Measurements from ENCODE around the gene TMPRSS6. TPM values are rescaled to one million over a fixed set of nuclear protein-coding genes. Genes with fewer than 3 reads are reported as not detected.

Gene TMPRSS6
- total and polyA plus RNA-seq, 2 donors (not counting 1 experiment from before 2014, with no cell fraction given): not detected

DNA sequence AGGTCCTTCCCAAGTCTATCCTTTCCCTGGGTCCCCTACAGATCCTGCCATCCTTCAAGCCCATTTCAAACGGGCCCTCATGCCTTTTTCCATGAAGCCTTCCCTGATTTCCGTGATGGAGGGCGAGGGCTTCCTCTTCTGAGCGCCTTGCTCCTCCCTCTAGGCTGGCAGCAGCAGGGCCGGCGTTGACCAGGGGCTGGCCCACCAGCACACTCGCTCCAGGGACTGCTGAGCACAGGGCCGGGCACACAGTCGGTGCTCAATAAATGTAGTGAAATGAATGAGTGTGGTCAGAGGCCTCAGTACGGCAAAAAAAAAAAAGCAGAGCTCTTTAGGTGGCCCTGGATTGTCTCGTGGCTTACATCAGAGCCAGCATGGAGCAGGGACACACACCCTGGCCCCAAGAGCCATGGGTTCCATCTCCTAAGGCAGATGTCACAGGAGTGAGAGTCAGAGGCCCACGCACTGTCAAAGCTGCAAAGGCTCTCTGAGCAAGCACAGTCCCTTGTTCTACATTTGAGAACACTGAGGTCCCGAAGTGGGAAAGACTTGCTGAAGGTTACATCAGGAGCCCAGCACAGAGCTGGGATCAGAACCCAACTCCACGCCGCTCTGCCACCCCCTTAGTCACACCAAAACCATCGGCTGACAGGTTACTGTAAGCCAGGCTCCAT, 37.1 kb upstream of the TMPRSS6 start:
- Histone ChIP-seq H4K20me1 (ENCODE audit: control insufficient read depth, extremely low read depth, insufficient read depth, low read length) (no peaks in the 10 kb centered on the region), H2AFZ (ENCODE audit: low read length) (no peak overlapping the region), H3K4me3 (replicated peaks in 1 of 4; ENCODE audit: control extremely low read depth in 1 of 4, insufficient read depth in 1 of 4, low read depth in 3 of 4, low read length in 4 of 4) (no peak overlapping the region), H3K79me2 (ENCODE audit: control insufficient read depth, insufficient read depth, low read length) (no peaks in the 10 kb centered on the region), H3K9me3 (ENCODE audit: control insufficient read depth, insufficient read depth, low read depth, low read length) (no peaks in the 10 kb centered on the region), H3K4me1 (ENCODE audit: control insufficient read depth, extremely low read depth, insufficient read depth, low read length) (no peaks in the 10 kb centered on the region), H3K9ac (ENCODE audit: insufficient read depth, low read length) (no peak overlapping the region), H3K36me3 (ENCODE audit: control insufficient read depth, insufficient read depth, low read length) (no peaks in the 10 kb centered on the region), H3K27ac (ENCODE audit: insufficient read depth, low read length) (no peak overlapping the region), H3K4me2 (ENCODE audit: extremely low read depth, insufficient read depth, low read length) (no peak overlapping the region), H3K27me3 (ENCODE audit: control insufficient read depth, insufficient read depth, low read length) (peaks cover 6% of the 10 kb centered on the region)
- no peak for TF ChIP-seq EZH2 (IDR thresholded peaks at IDR 0.05; ENCODE audit: low read length, missing control alignments)
- TF ChIP-seq CTCF (conservative IDR thresholded peaks at IDR 0.05 in 1 of 2, IDR thresholded peaks at IDR 0.05 in 1 of 2; ENCODE audit: low read depth in 1 of 2, low read length in 2 of 2): no peak
- no peak for DNase-seq (ENCODE audit: low read depth in 2 of 2)

GRCh38 chr22:37146051-37146385, 36.5 kb upstream of the TMPRSS6 start:
- H3K4me1 ChIP-seq (ENCODE audit: control insufficient read depth, extremely low read depth, insufficient read depth, low read length): no peaks in the 10 kb centered on the region
- H3K4me3 ChIP-seq (replicated peaks in 1 of 4; ENCODE audit: control extremely low read depth in 1 of 4, insufficient read depth in 1 of 4, low read depth in 3 of 4, low read length in 4 of 4): no peak overlapping the region
- no peak overlapping the region for H3K9ac ChIP-seq (ENCODE audit: insufficient read depth, low read length)
- H3K79me2 ChIP-seq (ENCODE audit: control insufficient read depth, insufficient read depth, low read length): no peaks in the 10 kb centered on the region
- H3K9me3 ChIP-seq (ENCODE audit: control insufficient read depth, insufficient read depth, low read depth, low read length): no peaks in the 10 kb centered on the region
- DNase-seq (ENCODE audit: low read depth in 2 of 2): no peak
- no peaks in the 10 kb centered on the region for H3K36me3 ChIP-seq (ENCODE audit: control insufficient read depth, insufficient read depth, low read length)
- H4K20me1 ChIP-seq (ENCODE audit: control insufficient read depth, extremely low read depth, insufficient read depth, low read length): no peaks in the 10 kb centered on the region
- H3K4me2 ChIP-seq (ENCODE audit: extremely low read depth, insufficient read depth, low read length): no peak overlapping the region
- H3K27me3 ChIP-seq (ENCODE audit: control insufficient read depth, insufficient read depth, low read length): peaks cover 6% of the 10 kb centered on the region
- no peak overlapping the region for H3K27ac ChIP-seq (ENCODE audit: insufficient read depth, low read length)
- H2AFZ ChIP-seq (ENCODE audit: low read length): no peak overlapping the region
- TF ChIP-seq CTCF (conservative IDR thresholded peaks at IDR 0.05 in 1 of 2, IDR thresholded peaks at IDR 0.05 in 1 of 2; ENCODE audit: low read depth in 1 of 2, low read length in 2 of 2) (no peak), EZH2 (IDR thresholded peaks at IDR 0.05; ENCODE audit: low read length, missing control alignments) (no peak)

- H3K4me1 ChIP-seq (ENCODE audit: control insufficient read depth, extremely low read depth, insufficient read depth, low read length): no peaks in the 10 kb centered on the region
- no peaks in the 10 kb centered on the region for H3K79me2 ChIP-seq (ENCODE audit: control insufficient read depth, insufficient read depth, low read length)
- no peak overlapping the region for H3K9ac ChIP-seq (ENCODE audit: insufficient read depth, low read length)
- no peaks in the 10 kb centered on the region for H3K9me3 ChIP-seq (ENCODE audit: control insufficient read depth, insufficient read depth, low read depth, low read length)
- peaks cover 6% of the 10 kb centered on the region for H3K27me3 ChIP-seq (ENCODE audit: control insufficient read depth, insufficient read depth, low read length)
- H3K27ac ChIP-seq (ENCODE audit: insufficient read depth, low read length): no peak overlapping the region
- no peak overlapping the region for H3K4me3 ChIP-seq (replicated peaks in 1 of 4; ENCODE audit: control extremely low read depth in 1 of 4, insufficient read depth in 1 of 4, low read depth in 3 of 4, low read length in 4 of 4)
- no peak for DNase-seq (ENCODE audit: low read depth in 2 of 2)
- H3K4me2 ChIP-seq (ENCODE audit: extremely low read depth, insufficient read depth, low read length): no peak overlapping the region
- H4K20me1 ChIP-seq (ENCODE audit: control insufficient read depth, extremely low read depth, insufficient read depth, low read length): no peaks in the 10 kb centered on the region
- TF ChIP-seq EZH2 (IDR thresholded peaks at IDR 0.05; ENCODE audit: low read length, missing control alignments): no peak
- TF ChIP-seq CTCF (conservative IDR thresholded peaks at IDR 0.05 in 1 of 2, IDR thresholded peaks at IDR 0.05 in 1 of 2; ENCODE audit: low read depth in 1 of 2, low read length in 2 of 2): no peak
- no peak overlapping the region for H2AFZ ChIP-seq (ENCODE audit: low read length)
- H3K36me3 ChIP-seq (ENCODE audit: control insufficient read depth, insufficient read depth, low read length): no peaks in the 10 kb centered on the region
Observed at GRCh38 chr22:37145180-37146050, 35.9 kb upstream of the TMPRSS6 start.
